ENCODE measurements around the gene ENG.

Gene ENG

GRCh38 chr9:127815512-127816361, 38.7 kb downstream of the ENG start:
- DNase-seq (ENCODE audit: low read depth in 2 of 3, low spot score in 2 of 3): no peak

GRCh38 chr9:127814619-127815511, 39.6 kb downstream of the ENG start:
- DNase-seq (ENCODE audit: low read depth in 2 of 3, low spot score in 2 of 3): no peak

DNA sequence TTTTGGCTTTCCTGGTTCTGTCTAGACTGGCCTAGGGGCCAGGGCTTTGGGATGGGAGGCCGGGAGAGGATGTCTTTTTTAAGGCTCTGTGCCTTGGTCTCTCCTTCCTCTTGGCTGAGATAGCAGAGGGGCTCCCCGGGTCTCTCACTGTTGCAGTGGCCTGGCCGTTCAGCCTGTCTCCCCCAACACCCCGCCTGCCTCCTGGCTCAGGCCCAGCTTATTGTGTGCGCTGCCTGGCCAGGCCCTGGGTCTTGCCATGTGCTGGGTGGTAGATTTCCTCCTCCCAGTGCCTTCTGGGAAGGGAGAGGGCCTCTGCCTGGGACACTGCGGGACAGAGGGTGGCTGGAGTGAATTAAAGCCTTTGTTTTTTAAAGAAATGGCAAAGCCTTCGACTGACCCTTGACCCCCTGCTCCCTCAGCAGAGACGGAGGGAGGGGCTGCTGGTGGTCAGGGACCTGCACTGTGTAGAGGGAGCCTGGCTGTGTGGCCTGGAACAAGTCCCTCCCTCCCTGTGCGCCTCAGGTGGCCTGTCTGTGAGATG, 40.7 kb downstream of the ENG start:
- DNase-seq (ENCODE audit: low read depth in 2 of 3, low spot score in 2 of 3): no peak

- DNase-seq (ENCODE audit: low read depth in 2 of 3, low spot score in 2 of 3): no peak
Measured at GRCh38 chr9:127812936-127813675, 41.4 kb downstream of the ENG start.

DNA sequence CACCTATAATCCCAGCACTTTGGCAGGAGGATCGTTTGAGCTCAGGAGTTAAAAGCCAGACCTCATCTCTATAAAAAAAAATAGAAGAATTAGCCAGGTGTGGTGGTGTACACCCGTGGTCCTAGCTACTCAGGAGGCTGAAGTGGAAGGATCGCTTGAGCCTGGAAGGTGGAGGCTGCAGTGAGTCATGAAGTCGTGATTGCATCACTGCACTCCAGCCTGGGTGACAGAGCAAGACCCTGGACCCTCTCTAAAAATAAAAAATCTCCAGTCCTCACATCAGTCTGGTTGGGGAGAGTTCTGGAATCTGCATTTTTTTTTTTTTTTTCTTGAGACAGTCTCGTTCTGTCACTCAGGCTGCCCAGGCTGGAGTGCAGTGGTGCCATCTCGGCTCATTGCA, 42.4 kb downstream of the ENG start:
- DNase-seq (ENCODE audit: low read depth in 2 of 3, low spot score in 2 of 3): no peak

DNA sequence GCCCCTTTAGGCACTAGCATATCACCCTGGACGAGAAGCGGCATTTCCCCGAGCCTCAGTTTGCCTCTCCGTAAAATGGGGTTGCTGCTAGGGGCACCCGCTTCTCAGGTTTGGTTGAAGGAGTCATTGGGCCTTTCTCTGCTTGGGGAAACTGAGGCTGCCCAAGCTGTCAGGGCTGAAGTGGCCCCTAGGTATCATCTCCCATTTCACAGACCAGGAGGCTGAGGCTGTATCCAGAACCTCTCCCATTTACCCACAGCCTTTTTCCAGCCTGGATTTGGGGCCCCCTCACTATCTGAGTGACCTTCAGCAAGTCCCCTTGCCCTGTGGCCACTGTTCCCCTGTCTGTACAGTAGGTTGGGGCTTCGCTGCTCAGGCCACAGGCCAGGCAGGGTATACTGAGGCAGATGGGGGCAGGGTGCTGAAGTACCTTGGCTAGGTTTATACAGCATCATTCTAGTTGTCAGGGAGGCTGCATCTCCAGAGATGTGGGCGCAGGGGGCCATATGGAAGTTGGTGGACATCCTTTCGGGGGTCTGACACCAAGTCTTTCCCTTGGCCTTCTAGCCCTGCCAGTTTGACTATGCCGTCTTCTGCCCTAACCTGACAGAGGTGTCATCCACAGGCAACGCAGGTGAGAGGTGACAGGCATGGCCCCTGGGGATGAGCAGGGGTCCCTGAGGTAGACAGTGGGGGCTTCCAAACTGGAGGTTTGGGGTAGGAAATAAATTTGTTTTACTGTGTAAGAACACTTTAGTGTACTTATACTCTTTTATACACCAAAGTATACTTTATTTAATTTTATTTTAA, 43.9 kb downstream of the ENG start:
- DNase-seq (ENCODE audit: low read depth in 2 of 3, low spot score in 2 of 3): no peak

DNA sequence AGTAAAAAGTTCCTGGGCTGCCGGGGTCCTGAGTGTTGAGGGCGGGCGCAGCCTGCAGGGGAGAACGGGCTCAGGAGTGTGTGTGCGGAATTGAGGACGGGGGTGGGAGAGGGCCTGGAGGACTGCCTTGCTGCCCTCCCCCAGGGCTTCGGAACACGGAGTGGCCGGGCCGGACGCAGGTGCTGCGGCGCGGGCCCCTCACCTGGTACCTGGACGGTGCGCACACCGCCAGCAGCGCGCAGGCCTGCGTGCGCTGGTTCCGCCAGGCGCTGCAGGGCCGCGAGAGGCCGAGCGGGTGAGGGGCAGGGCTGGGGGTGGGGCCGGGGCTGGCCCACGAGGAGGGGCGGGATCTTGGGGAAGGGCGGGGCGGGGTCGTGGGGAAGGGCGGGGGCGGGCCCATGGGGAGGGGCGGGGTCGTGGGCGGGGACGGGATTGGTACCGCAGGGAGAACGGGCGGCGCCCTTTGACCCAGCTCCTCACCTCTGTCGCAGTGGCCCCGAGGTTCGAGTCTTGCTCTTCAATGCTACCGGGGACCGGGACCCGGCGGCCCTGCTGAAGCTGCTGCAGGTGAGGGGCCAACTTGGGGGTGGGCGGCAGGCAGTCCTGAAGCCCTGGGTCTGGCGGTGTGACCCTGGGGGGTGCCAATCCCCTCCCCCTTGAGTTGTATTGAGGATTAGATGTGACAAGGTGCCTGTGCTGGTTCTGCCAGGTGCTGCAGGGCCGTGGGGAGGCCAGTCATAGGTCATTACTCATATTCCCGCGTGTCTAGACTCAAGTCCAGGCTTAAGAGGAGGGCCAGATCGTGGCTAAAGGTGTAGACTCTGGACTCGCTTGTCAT, 44.7 kb downstream of the ENG start:
- no peak for DNase-seq (ENCODE audit: low read depth in 2 of 3, low spot score in 2 of 3)

- DNase-seq (ENCODE audit: low read depth in 2 of 3, low spot score in 2 of 3): no peak
Measured at GRCh38 chr9:127809002-127809539, 45.4 kb downstream of the ENG start.

DNA sequence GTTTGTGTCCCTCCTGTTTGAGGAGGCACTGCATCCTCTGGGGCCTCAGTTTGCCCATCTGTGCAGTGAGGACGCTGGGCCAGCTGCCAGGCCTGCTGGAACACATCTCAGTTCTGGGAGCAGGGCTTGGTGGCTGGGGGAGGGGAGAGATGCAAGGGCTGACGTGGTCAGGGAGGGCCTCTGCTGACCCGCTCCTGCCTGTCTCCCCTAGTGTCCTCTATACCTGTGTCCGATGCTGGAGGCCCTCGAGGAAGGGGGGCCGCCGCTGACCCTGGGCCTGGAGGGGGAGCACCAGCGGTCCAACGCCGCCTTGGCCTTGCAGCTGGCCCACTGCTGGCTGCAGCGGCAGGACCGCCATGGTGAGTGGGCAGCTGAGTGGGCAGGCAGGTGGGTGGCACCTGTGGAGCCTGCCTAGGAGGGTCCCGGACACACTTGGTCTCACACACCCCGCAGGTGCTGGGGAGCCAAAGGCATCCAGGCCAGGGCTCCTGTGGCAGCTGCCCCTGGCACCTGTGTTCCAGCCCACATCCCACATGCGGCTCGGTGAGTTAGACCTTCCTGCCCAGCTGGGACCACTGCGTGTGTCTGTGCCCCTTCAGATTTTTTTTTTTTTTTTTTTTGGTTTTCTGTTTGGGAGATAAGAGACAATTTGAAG, 46.0 kb downstream of the ENG start:
- DNase-seq (ENCODE audit: low read depth in 2 of 3, low spot score in 2 of 3): no peak

DNA sequence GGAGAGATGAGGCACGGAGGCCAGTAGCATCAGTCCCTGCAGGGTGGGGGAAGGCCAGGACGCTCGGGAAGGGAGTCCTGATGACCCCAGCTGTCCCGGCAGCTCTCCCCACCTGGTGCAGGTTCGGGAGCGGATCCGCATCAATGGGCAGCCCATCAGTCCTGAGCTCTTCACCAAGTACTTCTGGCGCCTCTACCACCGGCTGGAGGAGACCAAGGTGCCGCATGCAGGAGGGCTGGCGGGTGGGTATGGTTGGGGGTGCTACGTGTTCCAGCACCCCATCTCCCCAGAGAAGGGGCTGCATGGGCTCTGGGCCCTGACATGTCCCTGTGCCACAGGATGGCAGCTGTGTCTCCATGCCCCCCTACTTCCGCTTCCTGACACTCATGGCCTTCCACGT, 47.6 kb downstream of the ENG start:
- DNase-seq (ENCODE audit: low read depth in 2 of 3, low spot score in 2 of 3): no peak

DNA sequence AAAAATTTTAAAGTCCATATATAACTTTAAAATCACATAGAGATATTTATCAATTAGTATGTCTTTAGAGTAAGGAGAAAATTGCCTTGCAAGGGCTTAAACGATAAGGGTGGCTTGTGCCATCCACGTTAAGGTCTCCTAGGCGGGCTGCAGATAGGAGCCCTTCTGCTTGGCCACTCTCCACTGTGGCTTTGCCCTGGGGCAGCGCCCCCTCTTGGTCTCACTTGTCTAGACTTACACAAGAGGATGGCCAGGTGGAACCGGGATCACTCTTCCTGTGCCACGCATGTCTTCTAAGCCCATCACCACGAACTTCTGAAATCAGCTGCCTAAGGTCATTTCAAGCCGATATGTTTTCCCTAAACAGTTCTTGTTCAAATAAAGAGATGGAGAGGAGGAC, 48.8 kb downstream of the ENG start:
- no peak for DNase-seq (ENCODE audit: low read depth in 2 of 3, low spot score in 2 of 3)

- no peak for DNase-seq (ENCODE audit: low read depth in 2 of 3, low spot score in 2 of 3)
Measured at GRCh38 chr9:127803507-127804352, 50.7 kb downstream of the ENG start.

- DNase-seq (ENCODE audit: low read depth in 2 of 3, low spot score in 2 of 3): peak; percentile 66 to 74 (median 69)
Measured at GRCh38 chr9:127802576-127803443, 51.6 kb downstream of the ENG start, which contains the start of gene FPGS. Gene FPGS, plus strand, starts transcription at chr9:127802882. Its CDS starts 43 bp downstream, at chr9:127802925.

- DNase-seq (ENCODE audit: low read depth in 2 of 3, low spot score in 2 of 3): no peak
Measured at GRCh38 chr9:127801955-127802575, 52.4 kb downstream of the ENG start.

GRCh38 chr9:127796852-127797370, 57.5 kb downstream of the ENG start:
- no peak for DNase-seq (ENCODE audit: low read depth in 2 of 3, low spot score in 2 of 3)

DNA sequence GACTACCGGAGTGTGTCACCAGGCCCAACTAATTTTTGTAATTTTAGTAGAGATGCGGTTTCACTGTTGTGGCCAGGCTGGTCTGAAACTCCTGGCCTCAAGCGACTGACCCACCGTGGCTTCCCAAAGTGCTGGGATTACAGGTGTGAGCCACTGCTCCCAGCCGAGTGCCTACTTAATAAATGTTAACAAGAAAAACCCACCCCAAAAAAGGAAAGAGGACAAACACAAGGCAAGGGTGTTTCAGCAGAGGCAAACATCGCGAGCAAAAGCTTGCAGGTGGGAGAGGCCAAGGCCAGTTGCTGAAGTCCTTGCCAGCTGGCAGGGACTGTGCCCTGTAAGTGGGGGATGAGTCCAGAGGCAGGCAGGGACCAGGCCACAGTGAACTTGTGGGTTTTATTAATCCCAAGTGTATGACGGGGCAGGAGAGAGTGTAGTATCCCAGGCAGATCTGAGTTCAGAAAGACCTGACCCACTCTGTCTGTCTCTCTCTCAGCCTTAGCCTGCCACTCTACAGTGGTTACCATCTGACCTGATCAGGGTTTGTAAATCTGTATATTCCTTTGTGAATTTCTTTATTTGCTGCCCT, 58.1 kb downstream of the ENG start:
- DNase-seq (ENCODE audit: low read depth in 2 of 3, low spot score in 2 of 3): no peak

Data from activated CD8-positive, alpha-beta memory T cell treated with anti-CD3 and anti-CD28 coated beads for 48 hours (primary cell).